ENCODE data around the gene GLCE.

GLCE gene

GRCh38 chr15:69154684-69155083, 5.8 kb upstream of the GLCE start:
- H3K4me3 ChIP-seq (ENCODE audit: control insufficient read depth, low read depth, low read length), result no peak overlapping the region
- peak; percentile 10 for DNase-seq (ENCODE audit: low read depth)
- TF ChIP-seq, protein P1, sequence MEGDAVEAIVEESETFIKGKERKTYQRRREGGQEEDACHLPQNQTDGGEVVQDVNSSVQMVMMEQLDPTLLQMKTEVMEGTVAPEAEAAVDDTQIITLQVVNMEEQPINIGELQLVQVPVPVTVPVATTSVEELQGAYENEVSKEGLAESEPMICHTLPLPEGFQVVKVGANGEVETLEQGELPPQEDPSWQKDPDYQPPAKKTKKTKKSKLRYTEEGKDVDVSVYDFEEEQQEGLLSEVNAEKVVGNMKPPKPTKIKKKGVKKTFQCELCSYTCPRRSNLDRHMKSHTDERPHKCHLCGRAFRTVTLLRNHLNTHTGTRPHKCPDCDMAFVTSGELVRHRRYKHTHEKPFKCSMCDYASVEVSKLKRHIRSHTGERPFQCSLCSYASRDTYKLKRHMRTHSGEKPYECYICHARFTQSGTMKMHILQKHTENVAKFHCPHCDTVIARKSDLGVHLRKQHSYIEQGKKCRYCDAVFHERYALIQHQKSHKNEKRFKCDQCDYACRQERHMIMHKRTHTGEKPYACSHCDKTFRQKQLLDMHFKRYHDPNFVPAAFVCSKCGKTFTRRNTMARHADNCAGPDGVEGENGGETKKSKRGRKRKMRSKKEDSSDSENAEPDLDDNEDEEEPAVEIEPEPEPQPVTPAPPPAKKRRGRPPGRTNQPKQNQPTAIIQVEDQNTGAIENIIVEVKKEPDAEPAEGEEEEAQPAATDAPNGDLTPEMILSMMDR (IDR thresholded peaks at IDR 0.05; ENCODE audit: control insufficient read depth, insufficient read depth, low read depth, low read length, missing control alignments), result no peak

- H3K4me3 ChIP-seq (ENCODE audit: control insufficient read depth, low read depth, low read length), result no peak overlapping the region
- no peak for DNase-seq (ENCODE audit: low read depth)
- TF ChIP-seq, protein P1 (IDR thresholded peaks at IDR 0.05; ENCODE audit: control insufficient read depth, insufficient read depth, low read depth, low read length, missing control alignments), result no peak
These were observed 3.6 kb upstream of the GLCE start for GRCh38 chr15:69156736-69157381.

GRCh38 chr15:69158201-69158842, 2.1 kb upstream of the GLCE start:
- DNase-seq (ENCODE audit: low read depth), result no peak
- TF ChIP-seq, protein P1 (IDR thresholded peaks at IDR 0.05; ENCODE audit: control insufficient read depth, insufficient read depth, low read depth, low read length, missing control alignments), result no peak
- no peak overlapping the region for H3K4me3 ChIP-seq (ENCODE audit: control insufficient read depth, low read depth, low read length)

GRCh38 chr15:69158843-69159240, 1.6 kb upstream of the GLCE start:
- TF ChIP-seq, protein P1 (IDR thresholded peaks at IDR 0.05; ENCODE audit: control insufficient read depth, insufficient read depth, low read depth, low read length, missing control alignments), result no peak
- no peak for DNase-seq (ENCODE audit: low read depth)
- no peak overlapping the region for H3K4me3 ChIP-seq (ENCODE audit: control insufficient read depth, low read depth, low read length)

DNA sequence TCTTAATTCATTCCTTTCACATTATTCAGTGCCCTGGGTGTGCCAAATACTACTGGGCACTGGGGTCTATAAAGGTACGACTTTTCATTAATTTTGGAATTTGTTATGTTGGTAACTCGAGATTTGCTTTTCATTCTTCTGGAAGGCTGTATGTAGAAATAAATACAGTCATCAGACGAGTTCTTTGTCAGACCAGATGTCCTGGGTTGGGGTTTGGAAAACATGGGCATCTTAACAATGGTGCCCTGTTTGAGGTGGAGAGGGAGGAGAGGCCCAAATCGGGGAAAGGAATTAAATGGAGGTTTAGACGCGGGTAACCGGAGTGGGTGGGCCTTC, 662 bp upstream of the GLCE start:
- peak overlapping the region; percentile 62 for H3K4me3 ChIP-seq (ENCODE audit: control insufficient read depth, low read depth, low read length)
- DNase-seq (ENCODE audit: low read depth), result no peak
- TF ChIP-seq, protein P1 (IDR thresholded peaks at IDR 0.05; ENCODE audit: control insufficient read depth, insufficient read depth, low read depth, low read length, missing control alignments), result no peak

GRCh38 chr15:69161079-69161877, 843 bp downstream of the GLCE start:
- no peak for DNase-seq (ENCODE audit: low read depth)
- TF ChIP-seq, protein P1 (IDR thresholded peaks at IDR 0.05; ENCODE audit: control insufficient read depth, insufficient read depth, low read depth, low read length, missing control alignments), result peak; percentile 36
- peak overlapping the region; percentile 62 for H3K4me3 ChIP-seq (ENCODE audit: control insufficient read depth, low read depth, low read length)

Measured in AG09309 (cell line).